COLO829 (cell line): ENCODE results near the gene PCBP3.
A peak's percentile ranks its signal among the peaks of the same experiment; 100 is the strongest.

ENCODE experiments used
- DNase-seq: peaks from one replicate; pipeline ENCODE4 v3.0.0; 2012; ENCODE audit warnings: low spot score

PCBP3 gene

DNA sequence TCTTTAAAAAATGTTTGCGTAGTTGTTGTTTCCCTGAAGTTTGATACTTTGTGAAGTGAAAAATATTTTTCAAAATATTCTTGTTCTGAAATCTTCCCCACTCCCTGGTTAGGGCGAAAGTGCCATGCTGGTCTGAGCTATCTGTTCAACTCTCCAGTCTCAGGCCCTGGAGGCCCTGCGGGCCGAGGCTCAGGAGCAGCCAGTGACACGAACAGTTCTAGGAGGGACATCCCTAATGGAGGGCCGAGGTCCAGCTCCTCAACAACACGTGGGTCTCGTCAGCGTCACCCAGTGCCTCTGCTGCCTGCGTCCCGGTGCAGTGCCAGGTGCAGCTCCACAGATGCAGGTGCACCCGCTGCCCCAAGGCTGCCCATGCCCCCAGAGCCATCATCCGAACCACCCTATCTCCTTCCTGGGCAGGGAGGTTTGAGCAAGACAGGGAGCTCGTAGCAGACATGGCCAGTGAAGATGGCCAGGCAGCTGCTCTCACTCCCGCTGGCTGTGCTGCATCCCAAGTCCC is 268.3 kb downstream of the PCBP3 start:
- DNase-seq: no peak

DNA sequence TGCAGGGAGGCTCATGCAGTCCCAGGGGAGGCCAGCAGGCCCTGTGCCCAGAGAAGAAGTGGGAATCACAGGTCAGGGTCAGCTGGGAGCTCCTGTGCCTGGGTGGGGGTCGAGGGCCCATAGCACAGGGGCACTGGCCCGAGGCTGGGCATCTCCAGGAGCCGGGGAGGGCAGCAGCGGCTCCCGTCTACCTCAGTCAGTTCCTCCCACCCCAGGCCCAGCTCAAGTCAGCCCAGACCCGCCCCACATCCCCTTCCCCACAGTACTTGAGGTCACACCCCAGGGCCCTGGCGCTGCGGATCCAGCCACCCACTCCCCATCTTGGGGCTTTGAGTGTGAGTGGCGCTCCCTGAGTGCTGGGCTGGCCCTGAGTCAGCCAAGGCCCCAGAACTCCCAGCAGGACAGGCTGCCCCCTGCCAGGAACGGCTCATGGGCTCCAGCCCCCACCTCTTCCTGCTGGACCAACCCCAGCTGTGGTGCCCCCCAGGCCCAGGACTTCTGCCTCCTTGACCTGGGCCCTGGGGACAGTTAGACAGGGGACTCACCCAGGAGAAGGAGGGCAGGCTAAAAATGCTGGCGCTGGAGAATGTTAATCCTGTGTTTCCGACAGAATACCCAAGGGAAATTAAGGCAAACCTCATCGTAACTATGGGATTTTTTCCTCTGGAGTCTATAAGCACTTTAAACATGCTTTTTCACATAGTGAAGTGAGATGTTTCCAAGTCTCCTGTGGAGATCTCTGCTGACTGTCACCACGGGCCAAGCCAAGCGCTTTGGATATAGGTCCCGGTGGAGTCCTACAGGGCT is 269.3 kb downstream of the PCBP3 start:
- DNase-seq: no peak

DNA sequence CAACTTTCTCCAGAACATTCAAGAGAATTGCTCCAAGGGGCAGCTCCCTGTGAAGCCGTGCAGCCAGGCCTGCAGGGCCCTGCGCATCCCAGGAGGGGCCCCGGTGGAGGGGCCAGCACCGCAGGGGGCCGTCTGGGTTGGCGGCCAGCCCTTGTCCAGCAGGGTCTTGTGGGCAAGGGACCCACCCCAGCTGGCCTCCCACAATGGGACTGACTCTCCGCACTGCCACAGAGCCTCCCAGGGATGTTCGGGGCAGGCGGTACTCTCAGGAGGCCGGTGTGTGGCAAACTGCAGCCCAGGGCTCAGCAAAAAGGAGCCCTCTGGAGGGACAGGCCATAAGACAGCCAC is 269.9 kb downstream of the PCBP3 start:
- no peak for DNase-seq

DNA sequence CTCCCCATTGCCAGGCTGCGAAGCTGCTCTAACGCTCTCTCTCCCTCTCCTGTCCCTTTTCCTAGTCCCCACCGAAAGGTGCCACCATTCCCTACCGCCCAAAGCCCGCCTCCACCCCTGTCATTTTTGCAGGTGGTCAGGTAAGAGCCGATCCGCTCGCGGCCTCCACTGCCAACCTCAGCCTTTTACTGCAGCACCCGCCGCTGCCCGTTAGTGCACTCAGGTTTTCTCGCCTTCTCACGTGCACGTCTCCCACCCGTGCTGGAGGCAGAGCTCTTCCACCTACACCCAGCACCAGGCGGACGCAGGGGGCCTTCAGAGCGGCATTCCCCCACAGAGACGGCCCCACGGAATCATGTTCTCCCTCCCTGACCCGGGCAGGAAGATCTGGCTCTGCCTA is 270.4 kb downstream of the PCBP3 start:
- DNase-seq: no peak

- no peak for DNase-seq
These were observed 270.9 kb downstream of the PCBP3 start for GRCh38 chr21:45914321-45914845.

DNA sequence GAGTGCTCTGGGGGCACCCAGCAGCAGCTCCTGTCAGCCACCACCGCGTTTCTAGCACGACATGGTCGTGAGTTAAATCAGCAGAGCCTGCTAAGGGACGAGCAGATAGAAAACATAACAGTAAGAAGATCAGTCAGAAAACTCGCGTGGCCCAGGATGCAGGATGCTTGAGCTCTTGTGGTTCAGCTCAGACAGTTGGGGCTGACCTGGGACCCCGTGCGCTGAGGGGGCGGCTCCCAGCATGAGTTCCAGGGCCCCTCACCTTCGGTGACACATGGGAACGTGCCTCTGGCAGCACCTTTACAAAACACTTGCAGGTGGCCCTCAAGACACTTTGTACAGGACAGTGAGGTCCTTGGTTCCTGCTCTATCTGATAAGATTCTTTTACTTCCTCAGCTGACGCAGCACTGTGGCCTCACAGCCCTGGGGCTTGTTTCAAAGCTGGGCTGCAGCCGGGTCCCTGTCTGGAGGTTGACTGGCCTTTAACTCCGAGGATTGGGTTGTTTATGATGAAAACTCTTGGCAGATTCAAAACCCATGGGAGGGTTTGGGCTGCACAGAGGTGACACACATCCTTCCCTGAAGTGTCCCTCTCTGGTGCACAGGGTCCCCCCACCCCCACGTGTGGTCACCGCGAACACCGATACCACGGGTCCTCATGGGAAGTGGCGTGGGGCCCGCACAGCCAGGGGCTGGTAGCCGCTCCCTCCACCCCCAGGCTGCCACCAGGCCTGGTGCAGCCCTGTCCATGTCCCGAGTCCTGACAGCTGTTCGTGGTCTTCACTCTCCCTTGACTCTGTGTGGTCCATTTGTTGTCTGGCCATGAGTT is 272.7 kb downstream of the PCBP3 start:
- no peak for DNase-seq

DNA sequence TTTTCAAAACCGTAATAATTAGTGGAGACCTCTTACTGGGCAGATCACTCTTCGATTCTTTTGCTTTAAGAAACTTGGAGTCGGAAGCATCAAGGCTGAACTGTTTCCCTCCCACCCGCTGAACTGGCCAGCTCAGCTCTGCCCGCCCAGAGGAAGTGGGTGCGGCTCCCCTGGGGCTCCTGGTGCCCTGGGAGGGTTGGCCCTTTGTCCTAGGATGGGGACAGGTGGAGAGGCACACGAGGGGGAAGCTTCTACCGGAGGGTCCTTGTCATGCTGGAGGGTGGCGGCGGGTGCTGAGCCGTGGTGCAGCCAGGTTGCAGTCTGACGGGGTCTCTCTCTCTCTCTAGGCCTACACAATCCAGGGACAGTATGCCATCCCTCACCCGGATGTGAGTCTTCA is 273.7 kb downstream of the PCBP3 start:
- no peak for DNase-seq

- DNase-seq: no peak
These were observed 274.5 kb downstream of the PCBP3 start for GRCh38 chr21:45918011-45918410.

GRCh38 chr21:45918835-45919447 is 275.4 kb downstream of the PCBP3 start:
- DNase-seq: no peak

DNA sequence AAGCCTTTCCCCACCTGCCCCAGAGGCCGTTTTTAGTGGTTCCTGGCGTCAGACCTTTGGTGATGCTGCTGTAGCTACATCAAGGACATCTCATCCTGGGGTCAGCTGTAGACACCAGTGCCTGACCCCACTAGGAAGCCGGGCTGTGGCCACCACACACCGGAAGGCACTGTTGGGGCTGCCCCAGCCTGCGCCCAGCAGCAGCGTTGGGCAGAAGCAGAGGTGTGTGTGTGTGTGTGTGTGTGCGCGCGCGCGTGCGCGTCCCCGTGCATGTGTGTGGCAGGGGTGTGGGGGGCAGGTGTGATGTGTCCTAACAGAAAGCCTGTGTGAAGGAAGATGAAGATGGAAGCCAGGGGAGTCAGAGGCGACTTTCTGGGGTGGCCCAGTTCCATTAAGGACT is 276.1 kb downstream of the PCBP3 start:
- DNase-seq: no peak

DNA sequence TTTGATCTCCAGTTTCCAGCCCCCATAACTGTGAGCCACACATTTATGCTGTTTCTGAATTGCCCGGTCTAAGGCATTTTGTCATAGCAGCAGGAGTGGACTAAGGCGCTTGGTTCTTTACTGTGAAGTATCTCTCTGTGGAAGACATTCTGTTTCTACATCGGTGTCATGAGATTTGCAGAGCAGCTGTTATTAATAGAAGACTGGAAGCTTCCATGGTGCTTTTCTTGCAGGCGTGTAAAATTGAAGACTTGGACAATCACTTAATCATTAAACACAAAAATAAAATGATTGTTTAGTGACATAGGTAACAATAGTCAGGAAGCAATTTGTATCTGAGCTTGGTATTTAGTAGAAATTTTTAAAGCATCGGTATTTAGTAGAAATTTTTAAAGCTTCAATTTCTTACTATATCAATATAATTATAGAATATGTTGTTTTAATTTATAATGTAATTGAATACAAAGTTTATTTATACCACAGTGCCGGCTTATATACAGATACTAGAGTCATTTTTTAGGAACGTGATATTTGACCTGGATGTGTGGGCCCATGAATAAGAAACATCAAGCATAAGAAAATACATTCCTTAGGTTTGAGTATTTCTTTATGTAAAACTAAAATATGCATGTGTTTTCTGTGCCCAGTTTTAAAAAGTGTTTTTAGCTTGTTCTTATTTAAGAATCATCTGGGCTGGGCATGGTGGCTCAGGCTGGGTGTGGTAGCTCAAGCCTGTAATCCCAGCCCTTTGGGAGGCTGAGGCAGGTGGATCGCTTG is 277.5 kb downstream of the PCBP3 start:
- no peak for DNase-seq

DNA sequence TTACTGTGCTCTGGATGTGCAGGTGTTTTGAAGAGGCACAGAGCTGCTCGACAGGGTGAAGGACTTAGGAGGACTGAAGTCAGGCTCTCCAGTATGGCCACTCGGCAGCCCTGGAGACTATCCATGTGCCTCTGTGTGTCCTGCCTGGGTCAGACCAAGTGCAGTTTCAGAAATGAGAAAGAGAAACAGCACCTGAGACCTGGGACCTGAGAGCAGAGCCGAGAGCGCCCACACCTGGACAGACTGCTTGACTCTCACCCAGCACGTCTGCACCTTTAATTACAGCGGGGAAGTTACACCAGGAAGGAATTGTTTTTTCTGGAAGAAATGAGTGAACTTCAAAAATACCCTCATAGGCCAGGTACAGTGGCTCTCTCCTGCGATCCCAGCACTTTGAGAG is 278.4 kb downstream of the PCBP3 start:
- no peak for DNase-seq

DNA sequence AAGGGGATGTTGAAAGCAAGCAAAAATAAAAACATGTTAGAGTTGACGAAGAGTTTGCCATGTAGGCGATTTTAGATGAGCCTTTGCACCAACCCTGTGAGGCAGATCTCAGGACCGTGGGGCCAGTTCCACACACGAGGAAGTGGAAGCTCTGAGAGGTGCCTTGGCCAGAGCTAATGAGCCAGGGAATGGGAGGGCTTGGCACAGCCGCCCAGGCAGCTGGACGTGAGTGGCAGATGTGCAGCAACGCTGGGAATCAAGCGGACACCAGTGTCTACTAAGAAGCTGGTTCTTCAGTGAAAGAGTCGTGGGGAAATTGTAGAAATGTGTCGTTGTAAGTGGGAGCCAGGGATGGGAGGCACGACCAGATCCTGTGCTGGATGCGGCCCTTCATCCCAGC is 279.1 kb downstream of the PCBP3 start:
- DNase-seq: no peak

DNA sequence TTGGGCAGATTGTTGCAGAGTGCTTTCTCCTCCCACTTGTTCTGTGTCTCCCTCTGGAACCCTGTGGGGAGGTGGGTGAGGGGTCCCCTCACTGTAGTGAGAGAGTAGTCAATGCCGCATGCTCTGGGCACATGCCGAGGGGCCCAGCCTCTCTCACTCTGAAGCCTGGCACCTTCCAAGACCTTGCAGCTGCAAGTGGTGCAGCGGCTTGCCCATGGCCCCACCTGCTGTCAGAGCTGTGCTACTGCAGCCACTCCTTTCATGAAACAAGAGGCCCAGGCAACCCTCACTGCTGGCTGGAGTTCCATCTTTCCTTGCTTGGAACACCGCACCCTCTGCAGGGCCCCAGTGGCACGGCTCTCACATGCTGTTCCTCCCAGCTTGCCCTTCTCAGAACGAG is 279.6 kb downstream of the PCBP3 start:
- peak; percentile 83 for DNase-seq

DNA sequence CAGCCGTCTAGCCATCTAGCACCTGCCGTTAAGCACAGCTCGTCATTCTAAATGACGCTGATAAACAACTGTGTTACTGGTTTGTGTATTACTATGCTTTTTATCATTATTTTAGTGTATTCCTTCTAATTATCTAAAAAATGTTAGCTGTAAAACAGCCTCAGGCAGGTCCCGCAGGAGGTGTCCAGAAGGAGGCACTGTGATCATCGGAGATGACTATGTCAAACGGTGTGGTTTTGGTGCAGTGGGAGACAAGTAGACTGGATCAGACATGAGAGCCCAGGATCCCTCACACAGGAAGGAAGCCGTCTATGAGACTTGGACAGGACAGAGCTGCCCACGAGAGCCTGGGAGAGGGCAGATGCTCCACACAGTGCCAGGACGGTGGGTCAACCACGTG is 282.8 kb downstream of the PCBP3 start:
- no peak for DNase-seq

- no peak for DNase-seq
These were observed 283.5 kb downstream of the PCBP3 start for GRCh38 chr21:45927032-45927431.

DNA sequence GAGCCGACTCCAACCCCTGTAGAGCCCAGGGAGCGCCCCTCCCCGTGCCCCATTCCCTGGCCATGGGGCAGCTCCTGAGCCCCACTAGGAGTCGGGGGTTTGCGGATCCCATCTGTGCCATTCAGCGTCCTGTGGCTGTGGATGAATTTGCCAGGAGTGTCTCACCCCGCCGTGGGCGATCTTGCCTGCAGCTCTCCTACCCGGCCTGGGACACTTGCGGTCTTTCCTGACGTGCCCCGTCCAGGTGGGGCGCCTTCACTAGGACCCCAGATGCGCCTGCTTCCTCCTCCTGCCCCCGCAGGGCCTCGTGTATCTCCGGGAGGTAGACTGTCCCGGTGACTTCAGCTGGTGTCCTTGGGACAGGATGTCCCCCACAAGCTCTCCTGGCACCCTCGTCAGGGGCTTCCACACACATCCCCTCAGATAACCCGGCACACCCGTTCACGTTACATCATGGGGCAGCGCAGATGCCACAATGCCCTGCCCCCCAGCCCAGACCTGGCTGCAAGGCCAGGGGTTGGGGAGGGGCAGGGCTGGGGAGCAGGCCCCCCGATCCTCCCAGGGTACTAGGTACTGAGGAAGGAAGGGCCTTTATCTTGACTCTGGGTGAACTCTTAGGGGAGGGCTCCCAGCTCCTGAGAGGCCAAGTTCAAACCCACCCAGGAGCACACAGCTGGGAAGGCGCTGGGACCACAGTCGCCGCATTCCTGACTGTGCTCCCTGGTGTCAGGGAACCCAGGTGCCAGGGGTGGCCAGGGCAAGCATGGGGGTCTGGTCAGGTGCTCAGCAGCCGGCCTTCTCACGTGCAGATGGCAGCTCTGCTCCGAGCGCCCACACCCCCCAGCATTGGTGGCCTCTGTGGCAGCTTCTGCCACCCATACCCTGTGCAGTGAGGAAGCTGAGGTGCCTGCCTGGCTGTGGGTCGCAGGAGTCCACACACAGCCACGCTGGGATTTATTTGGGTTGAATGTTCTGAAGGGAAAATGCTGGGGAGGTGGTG is 284.6 kb downstream of the PCBP3 start:
- DNase-seq: no peak

DNA sequence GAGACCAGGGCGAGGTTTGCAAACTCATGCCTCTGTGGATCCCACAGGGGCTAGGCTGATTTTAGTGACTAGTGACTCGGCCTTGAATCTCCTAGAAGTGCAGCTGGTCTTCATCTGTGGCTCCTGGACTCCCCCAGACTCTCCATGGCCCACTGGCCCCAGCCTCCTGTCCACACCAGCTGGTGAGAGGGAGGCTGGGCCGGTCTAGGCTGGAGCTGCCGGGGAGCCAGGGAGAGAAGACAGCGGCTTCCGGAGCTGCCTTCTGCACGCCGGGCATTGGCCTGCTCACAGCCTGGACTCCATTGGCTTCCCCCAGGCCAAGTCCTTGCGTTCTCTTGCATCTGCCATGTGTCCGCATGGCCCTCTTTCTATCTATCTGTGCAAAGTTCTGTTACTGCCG is 285.9 kb downstream of the PCBP3 start:
- no peak for DNase-seq

DNA sequence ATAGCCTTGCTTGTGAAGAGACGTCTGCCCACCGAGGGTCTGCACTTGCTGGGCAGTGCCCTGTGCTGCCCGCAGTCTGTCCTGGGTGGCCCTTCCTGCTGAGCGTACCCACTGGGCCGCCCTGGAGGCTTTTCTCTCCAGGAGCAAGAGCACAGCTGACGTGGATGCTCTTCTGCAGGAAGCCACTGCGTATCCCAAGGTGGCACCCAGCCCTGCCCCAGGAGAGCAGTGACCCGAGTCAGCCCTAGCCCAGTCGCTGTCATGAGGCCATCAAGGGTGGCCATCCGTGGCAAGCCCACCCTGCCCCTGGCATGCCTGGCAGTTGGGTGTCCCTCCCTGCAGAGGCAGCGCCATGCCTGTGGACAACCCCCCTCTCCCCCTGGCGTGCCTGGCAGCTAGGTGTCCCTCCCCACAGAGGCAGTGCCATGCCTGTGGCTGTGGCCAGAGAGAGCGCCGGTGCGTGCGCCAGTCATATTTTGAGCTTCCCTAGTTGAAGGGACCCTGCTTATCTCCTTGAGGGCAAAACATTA is 286.8 kb downstream of the PCBP3 start:
- no peak for DNase-seq

- no peak for DNase-seq
These were observed 287.3 kb downstream of the PCBP3 start for GRCh38 chr21:45930792-45931191.
